ENCODE results near the gene GALNT2.

GALNT2 gene

DNA sequence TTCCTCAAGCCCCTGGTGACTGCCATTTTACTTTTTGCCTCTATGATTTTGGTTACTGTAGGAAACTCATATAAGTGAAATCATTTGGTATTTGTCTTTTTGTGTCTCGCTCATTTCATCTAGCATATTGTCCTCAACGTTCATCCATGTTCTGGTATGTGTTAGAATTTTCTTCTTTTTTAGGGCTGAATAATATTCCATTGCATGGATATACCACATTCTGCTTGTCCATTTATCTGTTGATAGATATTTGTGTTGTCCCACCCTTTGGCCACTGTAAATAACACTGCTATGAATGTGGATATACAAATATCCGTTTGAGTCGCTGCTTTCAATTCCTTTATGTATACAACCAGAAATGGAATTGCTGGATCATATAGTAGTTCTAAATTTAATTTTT, 4.5 kb upstream of the GALNT2 start:
- TF ChIP-seq ISL1 (CRISPR knock-in tag; IDR thresholded peaks at IDR 0.05), result no peak
- peak; percentile 98 for TF ChIP-seq ZNF8 (CRISPR knock-in tag; IDR thresholded peaks at IDR 0.05)
- TF ChIP-seq OSR1 (CRISPR knock-in tag; IDR thresholded peaks at IDR 0.05), result no peak
- TF ChIP-seq POU6F1 (CRISPR knock-in tag; IDR thresholded peaks at IDR 0.05; ENCODE audit: borderline replicate concordance, low read depth), result no peak
- TF ChIP-seq BACH2 (CRISPR knock-in tag; IDR thresholded peaks at IDR 0.05; ENCODE audit: borderline replicate concordance), result no peak
- no peak for TF ChIP-seq ESRRG (CRISPR knock-in tag; IDR thresholded peaks at IDR 0.05)
- TF ChIP-seq TOX (CRISPR knock-in tag; IDR thresholded peaks at IDR 0.05; ENCODE audit: borderline replicate concordance), result no peak
- ATAC-seq, result no peak

DNA sequence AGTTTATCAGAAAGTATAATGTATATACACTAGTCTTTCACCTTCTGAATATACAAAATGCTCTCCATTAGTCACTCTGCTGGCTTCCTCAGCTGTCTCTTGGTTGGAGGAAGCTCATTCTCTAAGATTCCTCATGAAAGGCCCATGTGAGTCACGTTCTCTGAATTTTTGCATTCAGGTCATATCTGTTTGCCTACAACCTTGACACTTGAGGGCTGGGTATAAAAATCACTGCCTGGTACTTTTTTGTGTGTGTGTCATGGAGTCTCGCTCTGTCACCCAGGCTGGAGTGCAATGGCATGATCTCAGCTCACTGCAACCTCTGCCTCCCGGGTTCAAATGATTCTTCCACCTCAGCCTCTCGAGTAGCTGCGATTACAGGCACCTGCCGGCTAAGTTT, 2.8 kb upstream of the GALNT2 start:
- no peak for ATAC-seq
- TF ChIP-seq ZNF8 (CRISPR knock-in tag; IDR thresholded peaks at IDR 0.05) (no peak), TCF4 (CRISPR knock-in tag; IDR thresholded peaks at IDR 0.05; ENCODE audit: borderline replicate concordance) (no peak), POU6F1 (CRISPR knock-in tag; IDR thresholded peaks at IDR 0.05; ENCODE audit: borderline replicate concordance, low read depth) (no peak), ISL1 (CRISPR knock-in tag; IDR thresholded peaks at IDR 0.05) (no peak), GLIS3 (CRISPR knock-in tag; IDR thresholded peaks at IDR 0.05) (no peak)

- TF ChIP-seq CSDC2 (CRISPR knock-in tag; IDR thresholded peaks at IDR 0.05) (no peak), ARNTL (CRISPR knock-in tag; IDR thresholded peaks at IDR 0.05; ENCODE audit: borderline replicate concordance, low read depth) (no peak), ESRRG (CRISPR knock-in tag; IDR thresholded peaks at IDR 0.05) (no peak), ZNF565 (CRISPR knock-in tag; conservative IDR thresholded peaks at IDR 0.05; ENCODE audit: low read depth) (no peak), BACH2 (CRISPR knock-in tag; IDR thresholded peaks at IDR 0.05; ENCODE audit: borderline replicate concordance) (no peak), TOX (CRISPR knock-in tag; IDR thresholded peaks at IDR 0.05; ENCODE audit: borderline replicate concordance) (no peak), POU6F1 (CRISPR knock-in tag; IDR thresholded peaks at IDR 0.05; ENCODE audit: borderline replicate concordance, low read depth) (no peak), TSHZ2 (CRISPR knock-in tag; IDR thresholded peaks at IDR 0.05) (no peak), ZFP30 (CRISPR knock-in tag; IDR thresholded peaks at IDR 0.05) (no peak), ZFP3 (CRISPR knock-in tag; IDR thresholded peaks at IDR 0.05) (no peak), PPARA (CRISPR knock-in tag; IDR thresholded peaks at IDR 0.05; ENCODE audit: borderline replicate concordance) (no peak)
- TF ChIP-seq, protein P1, sequence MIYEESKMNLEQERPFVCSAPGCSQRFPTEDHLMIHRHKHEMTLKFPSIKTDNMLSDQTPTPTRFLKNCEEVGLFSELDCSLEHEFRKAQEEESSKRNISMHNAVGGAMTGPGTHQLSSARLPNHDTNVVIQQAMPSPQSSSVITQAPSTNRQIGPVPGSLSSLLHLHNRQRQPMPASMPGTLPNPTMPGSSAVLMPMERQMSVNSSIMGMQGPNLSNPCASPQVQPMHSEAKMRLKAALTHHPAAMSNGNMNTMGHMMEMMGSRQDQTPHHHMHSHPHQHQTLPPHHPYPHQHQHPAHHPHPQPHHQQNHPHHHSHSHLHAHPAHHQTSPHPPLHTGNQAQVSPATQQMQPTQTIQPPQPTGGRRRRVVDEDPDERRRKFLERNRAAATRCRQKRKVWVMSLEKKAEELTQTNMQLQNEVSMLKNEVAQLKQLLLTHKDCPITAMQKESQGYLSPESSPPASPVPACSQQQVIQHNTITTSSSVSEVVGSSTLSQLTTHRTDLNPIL (CRISPR knock-in tag; IDR thresholded peaks at IDR 0.05; ENCODE audit: low read depth), result no peak
- ATAC-seq, result no peak
Measured at GRCh38 chr1:230065161-230065560, 1.9 kb upstream of the GALNT2 start.

DNA sequence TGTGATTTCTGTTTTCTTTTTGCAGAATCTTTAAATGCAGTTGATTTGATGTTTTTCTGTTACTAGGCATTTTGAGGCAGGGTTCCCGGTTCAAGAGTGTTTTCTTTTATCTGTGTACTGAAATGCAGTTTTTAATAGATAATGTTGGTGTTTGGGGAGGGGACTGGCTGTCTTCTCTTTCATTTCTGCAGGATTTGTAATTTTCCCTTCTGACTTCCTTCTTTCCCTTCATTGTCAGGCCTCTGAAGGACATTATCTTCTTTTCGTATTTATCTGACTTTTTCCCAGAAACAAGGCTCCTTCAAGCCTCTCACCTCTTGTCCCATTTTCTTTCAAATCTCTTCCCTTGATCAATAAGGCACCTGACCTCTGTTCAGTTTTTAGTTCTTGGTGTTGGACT, 1.5 kb upstream of the GALNT2 start:
- ATAC-seq, result no peak
- TF ChIP-seq POU6F1 (CRISPR knock-in tag; IDR thresholded peaks at IDR 0.05; ENCODE audit: borderline replicate concordance, low read depth) (no peak), CSDC2 (CRISPR knock-in tag; IDR thresholded peaks at IDR 0.05) (no peak), OSR1 (CRISPR knock-in tag; IDR thresholded peaks at IDR 0.05) (no peak), TOX (CRISPR knock-in tag; IDR thresholded peaks at IDR 0.05; ENCODE audit: borderline replicate concordance) (no peak), SNAI2 (CRISPR knock-in tag; IDR thresholded peaks at IDR 0.05) (no peak), ZNF565 (CRISPR knock-in tag; conservative IDR thresholded peaks at IDR 0.05; ENCODE audit: low read depth) (no peak), TSHZ2 (CRISPR knock-in tag; IDR thresholded peaks at IDR 0.05) (no peak), ZFP30 (CRISPR knock-in tag; IDR thresholded peaks at IDR 0.05) (no peak)
- TF ChIP-seq, protein P2, sequence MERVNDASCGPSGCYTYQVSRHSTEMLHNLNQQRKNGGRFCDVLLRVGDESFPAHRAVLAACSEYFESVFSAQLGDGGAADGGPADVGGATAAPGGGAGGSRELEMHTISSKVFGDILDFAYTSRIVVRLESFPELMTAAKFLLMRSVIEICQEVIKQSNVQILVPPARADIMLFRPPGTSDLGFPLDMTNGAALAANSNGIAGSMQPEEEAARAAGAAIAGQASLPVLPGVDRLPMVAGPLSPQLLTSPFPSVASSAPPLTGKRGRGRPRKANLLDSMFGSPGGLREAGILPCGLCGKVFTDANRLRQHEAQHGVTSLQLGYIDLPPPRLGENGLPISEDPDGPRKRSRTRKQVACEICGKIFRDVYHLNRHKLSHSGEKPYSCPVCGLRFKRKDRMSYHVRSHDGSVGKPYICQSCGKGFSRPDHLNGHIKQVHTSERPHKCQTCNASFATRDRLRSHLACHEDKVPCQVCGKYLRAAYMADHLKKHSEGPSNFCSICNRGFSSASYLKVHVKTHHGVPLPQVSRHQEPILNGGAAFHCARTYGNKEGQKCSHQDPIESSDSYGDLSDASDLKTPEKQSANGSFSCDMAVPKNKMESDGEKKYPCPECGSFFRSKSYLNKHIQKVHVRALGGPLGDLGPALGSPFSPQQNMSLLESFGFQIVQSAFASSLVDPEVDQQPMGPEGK (CRISPR knock-in tag; IDR thresholded peaks at IDR 0.05; ENCODE audit: borderline replicate concordance), result no peak
